Right lobe of liver (tissue), 6 donors: ENCODE results near the gene GPC5. TPM values are rescaled to one million over a fixed set of nuclear protein-coding genes. Genes with fewer than 3 reads are reported as not detected.

Experiments used
- ATAC-seq, 4 donors: fragments of 200-7000 bp; cut with Tn5 transposase; one replicate each; pipeline ENCODE4 v1.9.1; 2020; ENCODE audit warnings: mild to moderate bottlenecking in 4 of 4, moderate library complexity in 4 of 4
- DNase-seq, 3 donors: peaks; one replicate each; pipeline ENCODE4 v3.0.0-alpha.2; 2020
- H3K27ac ChIP-seq, 3 donors: fragments of 200-600 bp; one replicate each; pipeline ENCODE4 v1.8.0; 2022
- H3K27me3 ChIP-seq, 2 donors: fragments of 200-600 bp; one replicate each; pipeline ENCODE4 v1.8.0; 2022
- H3K36me3 ChIP-seq, 4 donors: fragments of 200-600 bp; sonication (generic) in 1 of 4; one replicate each; pipeline versions ENCODE4 v1.5.1 to v1.8.0; 2017 to 2022; ENCODE audit warnings: control low read depth in 1 of 4
- H3K4me1 ChIP-seq, 4 donors: fragments of 200-600 bp; sonication (generic) in 1 of 4; one replicate each; pipeline versions ENCODE4 v1.5.1 to v1.8.0; 2017 to 2022; ENCODE audit warnings: control low read depth in 1 of 4
- H3K4me3 ChIP-seq, 3 donors: fragments of 200-600 bp; one replicate each; pipeline ENCODE4 v1.8.0; 2022
- H3K9me3 ChIP-seq, 4 donors: fragments of 200-600 bp; sonication (generic) in 1 of 4; one replicate each; pipeline versions ENCODE4 v1.5.1 to v1.8.0; 2017 to 2022; ENCODE audit warnings: control low read depth in 1 of 4
- POLR2A ChIP-seq: fragments of 450-650 bp; IDR thresholded peaks from one replicate; pipeline ENCODE4 v1.6.1; 2017; ENCODE audit warnings: antibody characterized with exemption, mild to moderate bottlenecking
- WGBS: methylation state at CpG from one replicate; pipeline ENCODE4 v1.1.6; 2018; ENCODE audit warnings: low coverage, low lambda C conversion rate; ENCODE audit not compliant: insufficient coverage; ENCODE audit errors: missing lambda C conversion rate; 5-methylcytosine and 5-hydroxymethylcytosine counted together
- intact Hi-C, 2 donors: fragments of 100-400 bp; cut with DNase I; formaldehyde crosslinking; loops; one replicate each; pipeline versions ENCODE4 v1.11.2 to v1.14.1; 2022
- total RNA-seq, 6 experiments: library from RNA; depleted of rRNA in 2 of 6; stranded (reverse); fragments of >200 nt in 2 of 6; fragmentation: NEBNext Ultra II Directional in 3 of 6; extraction: Animal tissue kit (Norgen Biotek cat#: 25700) in 3 of 6; gene quantifications; one replicate each; pipeline versions ENCODE4 v1.1.0 to v1.2.4, GENCODE V29; 2016 to 2023
- TF ChIP-seq, protein P1 (sequence below), 4 donors: fragments of 200-600 bp in 3 of 4; fragments of 450-650 bp in 1 of 4; IDR thresholded peaks; one replicate each; pipeline versions ENCODE4 v1.5.1 to v1.8.0; 2016 to 2022; ENCODE audit warnings: antibody characterized with exemption in 4 of 4, mild to moderate bottlenecking in 2 of 4
- donor health status: DM: no; HTN: yes; CAD: no.
- donor health status: DM: no; HTN: no; CAD: no.
- donor health status: DM: no; HTN: no; CAD: no.
- donor health status: DM: no; HTN: yes; CAD: no.
- donor health status: DM: no; HTN: yes; CAD: no.

GPC5 gene
- total RNA-seq, 6 experiments from 2014 or later: 0.12 to 0.99 (median 0.66) TPM

- TF ChIP-seq, protein P1, sequence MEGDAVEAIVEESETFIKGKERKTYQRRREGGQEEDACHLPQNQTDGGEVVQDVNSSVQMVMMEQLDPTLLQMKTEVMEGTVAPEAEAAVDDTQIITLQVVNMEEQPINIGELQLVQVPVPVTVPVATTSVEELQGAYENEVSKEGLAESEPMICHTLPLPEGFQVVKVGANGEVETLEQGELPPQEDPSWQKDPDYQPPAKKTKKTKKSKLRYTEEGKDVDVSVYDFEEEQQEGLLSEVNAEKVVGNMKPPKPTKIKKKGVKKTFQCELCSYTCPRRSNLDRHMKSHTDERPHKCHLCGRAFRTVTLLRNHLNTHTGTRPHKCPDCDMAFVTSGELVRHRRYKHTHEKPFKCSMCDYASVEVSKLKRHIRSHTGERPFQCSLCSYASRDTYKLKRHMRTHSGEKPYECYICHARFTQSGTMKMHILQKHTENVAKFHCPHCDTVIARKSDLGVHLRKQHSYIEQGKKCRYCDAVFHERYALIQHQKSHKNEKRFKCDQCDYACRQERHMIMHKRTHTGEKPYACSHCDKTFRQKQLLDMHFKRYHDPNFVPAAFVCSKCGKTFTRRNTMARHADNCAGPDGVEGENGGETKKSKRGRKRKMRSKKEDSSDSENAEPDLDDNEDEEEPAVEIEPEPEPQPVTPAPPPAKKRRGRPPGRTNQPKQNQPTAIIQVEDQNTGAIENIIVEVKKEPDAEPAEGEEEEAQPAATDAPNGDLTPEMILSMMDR (IDR thresholded peaks at IDR 0.05): no peak
- TF ChIP-seq POLR2A: no peak
- ATAC-seq (no peak), DNase-seq (no peak)
- no peak overlapping the region for H3K27ac ChIP-seq
- no peaks in the 10 kb centered on the region for H3K4me1 ChIP-seq
- intact Hi-C loops: no loop called here
- WGBS: 15% methylated on average over 3 of the region's 4 CpGs
- no peaks in the 10 kb centered on the region for H3K9me3 ChIP-seq
- no peak overlapping the region for H3K4me3 ChIP-seq
- no peaks in the 10 kb centered on the region for H3K27me3 ChIP-seq
- H3K36me3 ChIP-seq: no peaks in the 10 kb centered on the region
Observed at GRCh38 chr13:91813253-91813652, 414.8 kb downstream of the GPC5 start.

DNA sequence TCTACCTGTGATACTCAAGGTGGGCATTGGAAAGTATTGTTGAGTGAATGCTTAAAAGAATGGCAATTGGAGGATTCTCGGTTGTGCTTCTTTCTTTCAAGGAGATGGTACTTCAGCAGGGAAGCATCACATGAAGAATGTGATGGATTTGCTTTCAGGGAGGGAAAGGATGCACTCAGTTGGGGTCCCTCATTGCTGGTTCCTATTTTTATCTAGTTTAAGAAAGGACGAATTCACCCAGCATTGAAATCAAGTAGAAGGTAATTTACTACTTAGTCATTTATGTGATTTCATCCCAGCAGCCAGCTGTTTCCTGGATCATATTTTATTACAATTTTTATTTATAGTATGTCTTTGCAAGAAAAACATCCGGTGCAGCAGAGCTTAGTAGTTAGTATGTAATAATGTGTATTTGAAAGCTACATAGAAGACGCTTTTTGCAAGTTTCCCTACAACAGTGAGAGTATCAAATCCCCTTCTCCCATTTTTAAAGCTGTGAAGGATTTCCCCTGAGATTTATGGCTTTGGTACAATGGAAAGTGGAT, 417.9 kb downstream of the GPC5 start:
- H3K4me1 ChIP-seq: no peaks in the 10 kb centered on the region
- no peaks in the 10 kb centered on the region for H3K27me3 ChIP-seq
- H3K36me3 ChIP-seq: no peaks in the 10 kb centered on the region
- 34% methylated on average over 4 of the region's 4 CpGs for WGBS
- ATAC-seq (no peak), DNase-seq (no peak)
- intact Hi-C loops: no loop called here
- H3K4me3 ChIP-seq: no peak overlapping the region
- H3K9me3 ChIP-seq: no peaks in the 10 kb centered on the region
- no peak for TF ChIP-seq POLR2A
- TF ChIP-seq, protein P1 (IDR thresholded peaks at IDR 0.05): no peak
- H3K27ac ChIP-seq: no peak overlapping the region

- DNase-seq: no peak
- intact Hi-C loops: no loop called here
- Histone ChIP-seq H3K4me1 (no peaks in the 10 kb centered on the region), H3K27ac (no peak overlapping the region), H3K4me3 (no peak overlapping the region), H3K9me3 (no peaks in the 10 kb centered on the region), H3K36me3 (no peaks in the 10 kb centered on the region), H3K27me3 (no peaks in the 10 kb centered on the region)
- TF ChIP-seq, protein P1 (IDR thresholded peaks at IDR 0.05): peak in 3 of 4 donors; percentile 14 to 17 (median 14)
- TF ChIP-seq POLR2A: no peak
- no peak for ATAC-seq
- 39% methylated on average over 5 of the region's 5 CpGs for WGBS
Observed at GRCh38 chr13:91817250-91817649, 418.8 kb downstream of the GPC5 start.

- ATAC-seq (no peak), DNase-seq (no peak)
- no peaks in the 10 kb centered on the region for H3K9me3 ChIP-seq
- H3K4me1 ChIP-seq: no peaks in the 10 kb centered on the region
- no peak overlapping the region for H3K27ac ChIP-seq
- H3K36me3 ChIP-seq: no peaks in the 10 kb centered on the region
- H3K27me3 ChIP-seq: no peaks in the 10 kb centered on the region
- no peak for TF ChIP-seq POLR2A
- TF ChIP-seq, protein P1 (IDR thresholded peaks at IDR 0.05): no peak
- no peak overlapping the region for H3K4me3 ChIP-seq
- intact Hi-C loops: no loop called here
Observed at GRCh38 chr13:91824416-91824815, 426.0 kb downstream of the GPC5 start.

DNA sequence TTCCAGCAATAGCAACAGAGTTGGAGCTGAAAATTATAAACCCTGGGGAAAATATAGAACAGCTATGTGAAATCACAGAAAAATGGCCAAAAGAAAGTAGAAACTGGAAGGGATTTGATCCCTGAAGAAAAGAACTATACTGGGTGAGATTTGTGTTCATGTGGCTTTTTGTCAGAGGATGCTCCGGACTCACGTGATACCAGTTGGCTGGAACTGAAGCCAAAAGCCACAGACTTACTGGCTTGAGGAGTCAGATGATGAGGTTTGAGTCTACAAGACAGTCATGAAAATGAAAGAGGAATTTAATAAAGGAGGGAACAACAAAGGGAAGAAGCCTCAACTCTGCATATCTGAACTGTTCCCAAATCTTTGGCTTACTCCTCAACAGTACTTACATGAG, 427.1 kb downstream of the GPC5 start:
- intact Hi-C loops: no loop called here
- DNase-seq (no peak), ATAC-seq (no peak)
- WGBS: 76% methylated on average over 2 of the region's 2 CpGs
- no peaks in the 10 kb centered on the region for H3K9me3 ChIP-seq
- no peak overlapping the region for H3K4me3 ChIP-seq
- H3K36me3 ChIP-seq: no peaks in the 10 kb centered on the region
- H3K27ac ChIP-seq: no peak overlapping the region
- no peaks in the 10 kb centered on the region for H3K27me3 ChIP-seq
- no peak for TF ChIP-seq POLR2A
- TF ChIP-seq, protein P1 (IDR thresholded peaks at IDR 0.05): no peak
- no peaks in the 10 kb centered on the region for H3K4me1 ChIP-seq
